Caki2 (cell line): ENCODE results near the gene AKT1S1. TPM values are rescaled to one million over a fixed set of nuclear protein-coding genes. Genes with fewer than 3 reads are reported as not detected.
A peak's percentile ranks its signal among the peaks of the same experiment; 100 is the strongest.
"Not testable (repeated sequence)": the region's sequence is repeated elsewhere in the genome, so short reads cannot be mapped to it uniquely, and the experiment has no call there.

Experiments used
- DNase-seq: peaks from one replicate; pipeline ENCODE4 v3.0.0-alpha.2; 2015; ENCODE audit warnings: low read depth
- in situ Hi-C: cut with HindIII; loops from 2 replicates; pipeline ENCODE4 v1.10.0; 2016; ENCODE audit warnings: low sequenced_read_pairs, low pct_unique_long_range_greater_than_20kb, mixed read lengths
- total RNA-seq: library from RNA; depleted of rRNA; stranded (reverse); fragments of >200 nt; shearing (Covaris generic); gene quantifications from 2 replicates; pipeline ENCODE4 v1.2.3, GENCODE V29; 2014; ENCODE audit warnings: low replicate concordance; rRNA removed

Gene AKT1S1
- total RNA-seq, result 8.0 and 12.9 TPM in 2 replicates

GRCh38 chr19:49877020-49877878, at the start of gene AKT1S1, which contains the start of gene TBC1D17:
TSS of gene AKT1S1 (minus strand) at chr19:49877355. CDS start at chr19:49873295, 4,060 bp downstream.
TSS of gene TBC1D17 (plus strand) at chr19:49877702. CDS start at chr19:49877724, 22 bp downstream.
- in situ Hi-C loops, result no loop called here
- DNase-seq, result peak; percentile 100

- in situ Hi-C loops, result no loop called here
- DNase-seq, result no peak
Measured at GRCh38 chr19:49926515-49926914, 49.4 kb upstream of the AKT1S1 start.

GRCh38 chr19:49925486-49925885, 48.3 kb upstream of the AKT1S1 start:
- in situ Hi-C loops, result no loop called here

GRCh38 chr19:49924881-49925210, 47.7 kb upstream of the AKT1S1 start:
- DNase-seq, in situ Hi-C loops: not testable (repeated sequence)

More at GRCh38 chr19:49925486-49925885, 48.3 kb upstream of the AKT1S1 start:
- DNase-seq, result no peak

GRCh38 chr19:49924004-49924880, 47.1 kb upstream of the AKT1S1 start:
- in situ Hi-C loops, result no loop called here
- no peak for DNase-seq

GRCh38 chr19:49923055-49924003, 46.2 kb upstream of the AKT1S1 start:
- DNase-seq, result no peak
- in situ Hi-C loops, result no loop called here

GRCh38 chr19:49921871-49922795, 45.0 kb upstream of the AKT1S1 start:
- DNase-seq, result no peak
- in situ Hi-C loops, result no loop called here

- in situ Hi-C loops, result no loop called here
- DNase-seq, result no peak
Measured at GRCh38 chr19:49920624-49921363, 43.6 kb upstream of the AKT1S1 start.

- in situ Hi-C loops, result no loop called here
- no peak for DNase-seq
Measured at GRCh38 chr19:49918089-49918488, 40.9 kb upstream of the AKT1S1 start.

GRCh38 chr19:49916839-49917733, 39.9 kb upstream of the AKT1S1 start:
- in situ Hi-C loops, result no loop called here
- DNase-seq, result no peak

- no peak for DNase-seq
- in situ Hi-C loops, result no loop called here
Measured at GRCh38 chr19:49915271-49915670, 38.1 kb upstream of the AKT1S1 start.

GRCh38 chr19:49913720-49914119, 36.6 kb upstream of the AKT1S1 start:
- DNase-seq, result no peak
- in situ Hi-C loops, result no loop called here

- in situ Hi-C loops, result no loop called here
- no peak for DNase-seq
Measured at GRCh38 chr19:49912965-49913685, 36.0 kb upstream of the AKT1S1 start.

GRCh38 chr19:49911381-49912145, 34.4 kb upstream of the AKT1S1 start:
- no peak for DNase-seq
- in situ Hi-C loops, result no loop called here
